ENCODE results near the gene HSD17B13.
"Not testable (repeated sequence)": the region's sequence is repeated elsewhere in the genome, so short reads cannot be mapped to it uniquely, and the experiment has no call there.

Gene HSD17B13

GRCh38 chr4:87322754-87323153, at the start of gene HSD17B13:
Gene HSD17B13 (minus strand): TSS chr4:87322882. CDS start chr4:87322841, 41 bp downstream.
- no peak for DNase-seq (ENCODE audit: low read depth in 2 of 2)

- no peak for DNase-seq (ENCODE audit: low read depth in 2 of 2)
Measured at GRCh38 chr4:87370068-87370467, 47.4 kb upstream of the HSD17B13 start.

GRCh38 chr4:87366521-87367162, 44.0 kb upstream of the HSD17B13 start:
- no peak for DNase-seq (ENCODE audit: low read depth in 2 of 2)

- DNase-seq (ENCODE audit: low read depth in 2 of 2), result no peak
Measured at GRCh38 chr4:87365348-87365747, 42.7 kb upstream of the HSD17B13 start.

GRCh38 chr4:87363552-87363951, 40.9 kb upstream of the HSD17B13 start:
- DNase-seq (ENCODE audit: low read depth in 2 of 2), result no peak

- DNase-seq (ENCODE audit: low read depth in 2 of 2), result no peak
Measured at GRCh38 chr4:87360338-87360935, 37.8 kb upstream of the HSD17B13 start.

- no peak for DNase-seq (ENCODE audit: low read depth in 2 of 2)
Measured at GRCh38 chr4:87359258-87359657, 36.6 kb upstream of the HSD17B13 start.

- DNase-seq (ENCODE audit: low read depth in 2 of 2), result no peak
Measured at GRCh38 chr4:87356832-87357526, 34.3 kb upstream of the HSD17B13 start.

- DNase-seq (ENCODE audit: low read depth in 2 of 2), result no peak
Measured at GRCh38 chr4:87354168-87355102, 31.8 kb upstream of the HSD17B13 start.

GRCh38 chr4:87353592-87353991, 30.9 kb upstream of the HSD17B13 start:
- no peak for DNase-seq (ENCODE audit: low read depth in 2 of 2)

- no peak for DNase-seq (ENCODE audit: low read depth in 2 of 2)
Measured at GRCh38 chr4:87345139-87345538, 22.5 kb upstream of the HSD17B13 start.

GRCh38 chr4:87342872-87343271, 20.2 kb upstream of the HSD17B13 start:
- no peak for DNase-seq (ENCODE audit: low read depth in 2 of 2)

GRCh38 chr4:87341954-87342635, 19.4 kb upstream of the HSD17B13 start:
- not testable (repeated sequence) for DNase-seq (ENCODE audit: low read depth in 2 of 2)

GRCh38 chr4:87339440-87339839, 16.8 kb upstream of the HSD17B13 start:
- no peak for DNase-seq (ENCODE audit: low read depth in 2 of 2)

GRCh38 chr4:87337361-87337760, 14.7 kb upstream of the HSD17B13 start:
- no peak for DNase-seq (ENCODE audit: low read depth in 2 of 2)

GRCh38 chr4:87333267-87333666, 10.6 kb upstream of the HSD17B13 start:
- DNase-seq (ENCODE audit: low read depth in 2 of 2), result no peak

GRCh38 chr4:87330761-87331160, 8.1 kb upstream of the HSD17B13 start:
- DNase-seq (ENCODE audit: low read depth in 2 of 2), result no peak

GRCh38 chr4:87327136-87327535, 4.5 kb upstream of the HSD17B13 start:
- DNase-seq (ENCODE audit: low read depth in 2 of 2), result no peak

GRCh38 chr4:87326460-87326859, 3.8 kb upstream of the HSD17B13 start:
- no peak for DNase-seq (ENCODE audit: low read depth in 2 of 2)

GRCh38 chr4:87321888-87322287, 794 bp downstream of the HSD17B13 start:
- DNase-seq (ENCODE audit: low read depth in 2 of 2), result no peak

GRCh38 chr4:87317527-87317926, 5.2 kb downstream of the HSD17B13 start:
- no peak for DNase-seq (ENCODE audit: low read depth in 2 of 2)
